Stomach (tissue), 9 donors: Measurements from ENCODE around the gene PCGF3. TPM values are rescaled to one million over a fixed set of nuclear protein-coding genes. Genes with fewer than 3 reads are reported as not detected.

Source experiments
- DNase-seq, 2 donors: peaks; one replicate each; pipeline versions ENCODE4 v3.0.0 to v3.0.0-alpha.2; 2013 to 2019
- H3K27ac ChIP-seq, 5 donors: fragments of 200-600 bp in 4 of 5; sonication (generic) in 4 of 5; one replicate each; pipeline ENCODE4 v1.5.1; 2013 to 2019; ENCODE audit warnings: mild to moderate bottlenecking in 1 of 5, moderate library complexity in 1 of 5
- H3K27me3 ChIP-seq, 3 donors: fragments of 200-600 bp; sonication (generic); one replicate each; pipeline ENCODE4 v1.5.1; 2017 to 2019; ENCODE audit warnings: mixed run types in 1 of 3
- H3K36me3 ChIP-seq, 4 donors: fragments of 200-600 bp; sonication (generic); 1 replicate in 3 of 4; 2 replicates in 1 of 4; pipeline ENCODE4 v1.5.1; 2016 to 2019
- H3K4me1 ChIP-seq, 4 donors: fragments of 200-600 bp; sonication (generic); one replicate each; pipeline ENCODE4 v1.5.1; 2016 to 2019
- H3K4me3 ChIP-seq, 4 donors: fragments of 200-600 bp; sonication (generic) in 3 of 4; one replicate each; pipeline ENCODE4 v1.5.1; 2016 to 2019; ENCODE audit warnings: mild to moderate bottlenecking in 1 of 4
- H3K9me3 ChIP-seq, 4 donors: fragments of 200-600 bp; sonication (generic); one replicate each; pipeline ENCODE4 v1.5.1; 2016 to 2019
- CTCF ChIP-seq, 7 experiments: fragments of 450-650 bp in 4 of 7; fragments of 200-600 bp in 3 of 7; sonication (generic) in 3 of 7; IDR thresholded peaks; one replicate each; pipeline ENCODE4 v1.5.1; 2016 to 2019; ENCODE audit warnings: antibody characterized with exemption in 7 of 7, control low read depth in 2 of 7, mild to moderate bottlenecking in 1 of 7
- EP300 ChIP-seq: sonication (generic); formaldehyde crosslinking; IDR thresholded peaks from one replicate; pipeline ENCODE4 v1.6.1; 2017; ENCODE audit warnings: antibody characterized with exemption
- POLR2A ChIP-seq, 4 donors: fragments of 450-650 bp; IDR thresholded peaks; one replicate each; pipeline ENCODE4 v1.6.1; 2016; ENCODE audit warnings: antibody characterized with exemption in 4 of 4, control low read depth in 2 of 4, mild to moderate bottlenecking in 1 of 4, moderate library complexity in 1 of 4
- POLR2AphosphoS5 ChIP-seq, 3 donors: sonication (generic); formaldehyde crosslinking; IDR thresholded peaks; one replicate each; pipeline ENCODE4 v1.6.1; 2016; ENCODE audit warnings: antibody characterized with exemption in 3 of 3
- WGBS, 5 donors: extraction: QIAGEN DNeasy Blood & Tissue Kit in 3 of 5; methylation state at CpG; one replicate each; pipeline versions ENCODE4 v1.1.5 to v1.1.7; 2013 to 2018; 5-methylcytosine and 5-hydroxymethylcytosine counted together
- intact Hi-C: fragments of 100-400 bp; cut with DNase I; formaldehyde crosslinking; loops from one replicate; pipeline ENCODE4 v1.15.1; 2023; ENCODE audit warnings: low total_unique reads
- polyA plus RNA-seq, 3 donors: library from polyadenylated mRNA; stranded (reverse); fragments of 200-250 nt; gene quantifications; one replicate each; pipeline ENCODE4 v1.2.3, GENCODE V29; 2013
- total RNA-seq, 5 donors: library from RNA; depleted of rRNA; stranded (reverse); fragments of >200 nt; gene quantifications; one replicate each; pipeline versions ENCODE4 v1.1.0 to v1.2.3, GENCODE V29; 2014 to 2016
- donor health status: healthy with polysubstance abuse.
- donor health status: Bipolar disorder and iron deficiency.
- donor health status: healthy.

Gene PCGF3
- total and polyA plus RNA-seq, 8 donors = 24.7 to 140 (median 62.7) TPM

GRCh38 chr4:675980-676870 is 29.4 kb upstream of the PCGF3 start:
- intact Hi-C loops = no loop called here
- TF ChIP-seq POLR2AphosphoS5 (IDR thresholded peaks at IDR 0.05) (no peak), EP300 (no peak)
- peak overlapping the region in 1 of 5 donors; percentile 9 for H3K27ac ChIP-seq
- H3K36me3 ChIP-seq = peaks cover 12 to 19% (median 18%) of the 10 kb centered on the region in 4 donors
- no peaks in the 10 kb centered on the region for H3K9me3 ChIP-seq
- H3K4me1 ChIP-seq = peaks cover 29 to 66% (median 61%) of the 10 kb centered on the region in 4 donors
- 62 to 75% (median 66%) methylated on average over 15 to 19 of the region's 19 CpGs for WGBS, 5 donors
- peak in 1 of 2 donors; percentile 64 for DNase-seq
- no peak overlapping the region for H3K4me3 ChIP-seq
- peaks cover 0 to 25% (median 0%) of the 10 kb centered on the region in 3 donors for H3K27me3 ChIP-seq

- peaks cover 0 to 29% (median 0%) of the 10 kb centered on the region in 3 donors for H3K27me3 ChIP-seq
- peaks cover 30 to 70% (median 65%) of the 10 kb centered on the region in 4 donors for H3K4me1 ChIP-seq
- H3K4me3 ChIP-seq = no peak overlapping the region
- TF ChIP-seq EP300 (no peak), POLR2A (IDR thresholded peaks at IDR 0.05) (no peak), POLR2AphosphoS5 (IDR thresholded peaks at IDR 0.05) (no peak), CTCF (IDR thresholded peaks at IDR 0.05) (no peak)
- intact Hi-C loops = no loop called here
- no peaks in the 10 kb centered on the region for H3K9me3 ChIP-seq
- no peak for DNase-seq
- H3K27ac ChIP-seq = no peak overlapping the region
- H3K36me3 ChIP-seq = peaks cover 6 to 12% (median 12%) of the 10 kb centered on the region in 4 donors
- WGBS, 5 donors = 70 to 92% (median 83%) methylated on average over 2 to 8 of the region's 8 CpGs
Observed at GRCh38 chr4:676871-677235, 28.8 kb upstream of the PCGF3 start.

- Histone ChIP-seq H3K36me3 (peaks cover 0 to 4% (median 4%) of the 10 kb centered on the region in 4 donors), H3K9me3 (no peaks in the 10 kb centered on the region), H3K4me1 (peaks cover 30 to 74% (median 70%) of the 10 kb centered on the region in 4 donors), H3K27ac (no peak overlapping the region), H3K27me3 (peaks cover 0 to 36% (median 0%) of the 10 kb centered on the region in 3 donors), H3K4me3 (no peak overlapping the region)
- DNase-seq = peak; percentile 40 to 81
- intact Hi-C loops = no loop called here
- TF ChIP-seq POLR2AphosphoS5 (IDR thresholded peaks at IDR 0.05) = peak in 2 of 3 donors; percentile 32 to 65
- TF ChIP-seq EP300 = no peak
- WGBS, 5 donors = 35 to 50% (median 44%) methylated on average over 6 to 26 of the region's 26 CpGs
Observed at GRCh38 chr4:677431-678293, 28.0 kb upstream of the PCGF3 start.

- peaks cover 23 to 72% (median 69%) of the 10 kb centered on the region in 4 donors for H3K4me1 ChIP-seq
- WGBS, 5 donors = 61 to 70% (median 65%) methylated on average over 5 to 14 of the region's 14 CpGs
- H3K36me3 ChIP-seq = no peaks in the 10 kb centered on the region
- DNase-seq = no peak
- no peak overlapping the region for H3K27ac ChIP-seq
- H3K9me3 ChIP-seq = no peaks in the 10 kb centered on the region
- intact Hi-C loops = no loop called here
- H3K4me3 ChIP-seq = no peak overlapping the region
- peaks cover 0 to 36% (median 0%) of the 10 kb centered on the region in 3 donors for H3K27me3 ChIP-seq
- TF ChIP-seq CTCF (IDR thresholded peaks at IDR 0.05) = no peak
- no peak for TF ChIP-seq POLR2A (IDR thresholded peaks at IDR 0.05)
- TF ChIP-seq POLR2AphosphoS5 (IDR thresholded peaks at IDR 0.05) = no peak
- TF ChIP-seq EP300 = no peak
Observed at GRCh38 chr4:678331-679103, 27.1 kb upstream of the PCGF3 start.
